HCT116 (cell line): ENCODE results near the gene TMEM135. TPM values are rescaled to one million over a fixed set of nuclear protein-coding genes. Genes with fewer than 3 reads are reported as not detected.

Source experiments
- ATAC-seq: fragments of 200-7000 bp; cut with Tn5 transposase; 2 replicates; pipeline ENCODE4 v1.9.1; 2020; ENCODE audit warnings: mild to moderate bottlenecking, moderate library complexity
- BruUV-seq: library from RNA; stranded (reverse); fragments of 400-500 nt; replicated peaks from 2 replicates; lab custom pipeline; 2021; lab: Mats Ljungman, UMichigan
- CTCF ChIA-PET: fragments of 300-600 bp; sonication (Branson Sonifier 250); formaldehyde crosslinking; loops from one replicate; lab custom pipeline; 2021; ENCODE audit warnings: antibody characterized with exemption; lab: Charles Lee
- POLR2A ChIA-PET: fragments of 300-600, 350-600 bp; sonication (Branson Sonifier 250); formaldehyde crosslinking; loops from one replicate; lab custom pipeline; 2021; ENCODE audit warnings: antibody characterized with exemption; lab: Charles Lee
- RAD21 ChIA-PET, 2 experiments: fragments of 300-600 bp; sonication (Branson Sonifier 250); formaldehyde crosslinking; loops; one replicate each; lab custom pipeline; 2023; ENCODE audit warnings: low total read pairs in 2 of 2; ENCODE audit not compliant: uncharacterized antibody in 2 of 2, unreplicated experiment in 2 of 2, low non-redundant PET in 1 of 2; lab: Charles Lee
- DNase-seq: peaks from one replicate; pipeline ENCODE4 v3.0.0-alpha.2; 2010; ENCODE audit warnings: low read depth, low spot score
- H2AFZ ChIP-seq: fragments of 200-600 bp; shearing (Covaris generic), sonication (generic); 2 replicates; pipeline ENCODE4 v1.6.1; 2017; ENCODE audit warnings: low read depth, mixed run types, mixed read lengths, antibody characterized with exemption, low read length; ENCODE audit not compliant: poor library complexity, severe bottlenecking
- H3K27ac ChIP-seq: 2 replicates; pipeline ENCODE4 v1.5.1; 2012; ENCODE audit warnings: low read depth, low read length
- H3K27me3 ChIP-seq: fragments of 200-600 bp; sonication (generic); 2 replicates; pipeline ENCODE4 v1.6.1; 2016; ENCODE audit warnings: mixed run types, low read length, mixed read lengths; ENCODE audit not compliant: insufficient read depth
- H3K36me3 ChIP-seq, 2 experiments: fragments of 200-500 bp in 1 of 2; fragments of 200-600 bp in 1 of 2; sonication (Bioruptor generic) in 1 of 2; sonication (generic) in 1 of 2; 2 replicates each; pipeline versions ENCODE4 v1.5.1 to v1.6.1; 2014 to 2016; ENCODE audit warnings: low read length in 2 of 2, inconsistent platforms in 1 of 2, mixed read lengths in 1 of 2, mixed run types in 1 of 2; ENCODE audit not compliant: insufficient read depth in 2 of 2, control insufficient read depth in 1 of 2
- H3K4me1 ChIP-seq, 2 experiments: fragments of 200-600 bp in 1 of 2; sonication (generic) in 1 of 2; 2 replicates each; pipeline versions ENCODE4 v1.5.1 to v1.6.1; 2012 to 2017; ENCODE audit warnings: low read length in 2 of 2, inconsistent platforms in 1 of 2, mild to moderate bottlenecking in 1 of 2, mixed read lengths in 1 of 2, mixed run types in 1 of 2, moderate library complexity in 1 of 2; ENCODE audit not compliant: insufficient read depth in 2 of 2, control insufficient read depth in 1 of 2
- H3K4me2 ChIP-seq: fragments of 200-600 bp; sonication (generic); 2 replicates; pipeline ENCODE4 v1.6.1; 2017; ENCODE audit warnings: mixed run types, low read length, mixed read lengths
- H3K4me3 ChIP-seq, 2 experiments: fragments of 200-600 bp in 1 of 2; sonication (generic) in 1 of 2; replicated peaks in 1 of 2; 2 replicates each; pipeline ENCODE4 v1.5.1; 2011 to 2016; ENCODE audit warnings: low read length in 2 of 2, control low read depth in 1 of 2, low read depth in 1 of 2, mild to moderate bottlenecking in 1 of 2, mixed read lengths in 1 of 2, mixed run types in 1 of 2
- H3K79me2 ChIP-seq: fragments of 200-600 bp; sonication (generic); 2 replicates; pipeline ENCODE4 v1.6.1; 2017; ENCODE audit warnings: mild to moderate bottlenecking, mixed run types, low read length, moderate library complexity, mixed read lengths; ENCODE audit not compliant: insufficient read depth
- H3K9ac ChIP-seq: fragments of 200-600 bp; sonication (generic); 2 replicates; pipeline ENCODE4 v1.6.1; 2016; ENCODE audit warnings: low read length, mixed read lengths
- H3K9me2 ChIP-seq: fragments of 200-600 bp; sonication (generic), shearing (Covaris generic); 2 replicates; pipeline ENCODE4 v1.6.1; 2017; ENCODE audit warnings: mixed run types, mild to moderate bottlenecking, moderate library complexity; ENCODE audit not compliant: insufficient read depth
- H3K9me3 ChIP-seq, 2 experiments: fragments of 200-500 bp in 1 of 2; fragments of 200-600 bp in 1 of 2; sonication (Bioruptor generic) in 1 of 2; sonication (generic) in 1 of 2; 2 replicates each; pipeline ENCODE4 v1.6.1; 2014 to 2017; ENCODE audit warnings: low read length in 2 of 2, mixed read lengths in 2 of 2, inconsistent platforms in 1 of 2, low read depth in 1 of 2, mild to moderate bottlenecking in 1 of 2, mixed run types in 1 of 2, moderate library complexity in 1 of 2; ENCODE audit not compliant: control insufficient read depth in 1 of 2, insufficient read depth in 1 of 2
- H4K20me1 ChIP-seq: fragments of 200-600 bp; sonication (generic), shearing (Covaris generic); 2 replicates; pipeline ENCODE4 v1.6.1; 2017; ENCODE audit warnings: mixed run types, mild to moderate bottlenecking, moderate library complexity; ENCODE audit not compliant: insufficient read depth
- CBX3 ChIP-seq: IDR thresholded peaks from 2 replicates; pipeline ENCODE4 v1.6.1; 2012; ENCODE audit warnings: low read depth
- CEBPB ChIP-seq: IDR thresholded peaks from 2 replicates; pipeline ENCODE4 v1.6.1; 2012; ENCODE audit warnings: low read depth
- EGR1 ChIP-seq: IDR thresholded peaks from 2 replicates; pipeline ENCODE4 v1.6.1; 2012; ENCODE audit warnings: low read depth
- ELF1 ChIP-seq: IDR thresholded peaks from 2 replicates; pipeline ENCODE4 v1.6.1; 2012; ENCODE audit warnings: low read depth, borderline replicate concordance
- EZH2 ChIP-seq: fragments of 200-600 bp; sonication (generic); IDR thresholded peaks from 2 replicates; pipeline ENCODE4 v1.6.1; 2017; ENCODE audit warnings: antibody characterized with exemption, mixed run types
- FOSL1 ChIP-seq: IDR thresholded peaks from 2 replicates; pipeline ENCODE4 v1.6.1; 2012; ENCODE audit warnings: low read depth
- JUND ChIP-seq: IDR thresholded peaks from 2 replicates; pipeline ENCODE4 v1.6.1; 2012
- POLR2AphosphoS5 ChIP-seq: IDR thresholded peaks from 2 replicates; pipeline ENCODE4 v1.6.1; 2011; ENCODE audit warnings: mild to moderate bottlenecking, low read depth, low read length, moderate library complexity
- SIN3A ChIP-seq: IDR thresholded peaks from 2 replicates; pipeline ENCODE4 v1.6.1; 2012; ENCODE audit warnings: low read depth
- SP1 ChIP-seq: IDR thresholded peaks from 2 replicates; pipeline ENCODE4 v1.6.1; 2012; ENCODE audit warnings: low read depth
- ZFX ChIP-seq: fragments of 450-650 bp; IDR thresholded peaks from 2 replicates; pipeline ENCODE4 v1.6.1; 2017
- ZNF274 ChIP-seq: fragments of 200-500 bp; sonication (Bioruptor generic); IDR thresholded peaks from 2 replicates; pipeline ENCODE4 v1.6.1; 2014; ENCODE audit warnings: mild to moderate bottlenecking, low read depth, low read length, inconsistent platforms
- intact Hi-C: fragments of 100-400 bp; cut with micrococcal nuclease; formaldehyde crosslinking; loops from 2 replicates; pipeline ENCODE4 v1.10.0; 2022
- total RNA-seq: library from RNA; stranded (reverse); gene quantifications from one replicate; pipeline ENCODE4 v1.2.1, GENCODE V29; 2021; ENCODE audit not compliant: unreplicated experiment
- TF ChIP-seq, protein P1 (sequence below): IDR thresholded peaks from 2 replicates; pipeline ENCODE4 v1.6.1; 2012
- TF ChIP-seq, protein P2 (sequence below), 3 experiments: fragments of 200-600 bp in 1 of 3; sonication (generic) in 1 of 3; IDR thresholded peaks in 2 of 3; conservative IDR thresholded peaks in 1 of 3; 2 replicates each; pipeline ENCODE4 v1.5.1; 2012 to 2017; ENCODE audit warnings: low read depth in 2 of 3, low read length in 2 of 3, antibody characterized with exemption in 1 of 3, borderline replicate concordance in 1 of 3, control low read depth in 1 of 3, mild to moderate bottlenecking in 1 of 3, mixed read lengths in 1 of 3, mixed run types in 1 of 3, moderate library complexity in 1 of 3; ENCODE audit not compliant: insufficient read depth in 1 of 3
- TF ChIP-seq, protein P3 (sequence below): IDR thresholded peaks from 2 replicates; pipeline ENCODE4 v1.6.1; 2012; ENCODE audit warnings: low read depth

The TMEM135 gene
- total RNA-seq, 1 experiment from 2014 or later, result 50.6 TPM

DNA sequence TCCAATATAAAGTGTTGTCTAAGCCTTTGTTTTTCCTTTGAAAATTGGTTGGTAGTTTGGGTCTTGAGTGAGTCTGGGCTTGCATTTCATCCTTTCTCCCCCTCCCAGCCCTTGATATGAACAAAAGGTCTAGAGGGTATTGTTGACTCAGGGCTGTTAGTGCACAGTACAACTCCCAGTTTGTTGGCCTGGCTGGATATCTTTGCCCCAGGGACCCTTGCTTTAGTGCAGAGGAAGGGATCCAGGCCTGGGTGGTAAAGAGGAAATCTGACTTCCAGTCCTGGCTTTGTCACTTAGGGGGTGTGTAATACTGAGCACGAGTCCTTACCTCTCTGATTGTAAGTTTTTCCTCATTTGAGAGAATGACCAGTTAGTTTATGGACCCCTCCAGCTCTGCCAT lies 330.4 kb downstream of the TMEM135 start:
- H3K9me3 ChIP-seq, result no peaks in the 10 kb centered on the region
- no peak overlapping the region for H3K9ac ChIP-seq
- no peaks in the 10 kb centered on the region for H3K79me2 ChIP-seq
- POLR2A ChIA-PET, result no interaction called here
- ATAC-seq (no peak), DNase-seq (no peak)
- H3K9me2 ChIP-seq, result no peaks in the 10 kb centered on the region
- no peak for TF ChIP-seq ZFX
- no peak for TF ChIP-seq ELF1
- no peak overlapping the region for H3K27ac ChIP-seq
- no peak overlapping the region for H3K4me2 ChIP-seq
- no peak overlapping the region for H3K4me3 ChIP-seq
- intact Hi-C loops, result no loop called here
- H3K27me3 ChIP-seq, result no peaks in the 10 kb centered on the region
- H4K20me1 ChIP-seq, result no peaks in the 10 kb centered on the region; the same call in 1 of the 2 replicates
- CTCF ChIA-PET, result interaction anchor here (1.3 kb wide), 1 partner anchor 53 kb away, joined by 4 read pairs; no protein-coding TSS in a partner anchor
- RAD21 ChIA-PET, result no interaction called here
- H2AFZ ChIP-seq, result no peak overlapping the region
- H3K4me1 ChIP-seq, result no peaks in the 10 kb centered on the region
- no peaks in the 10 kb centered on the region for H3K36me3 ChIP-seq
- BruUV-seq, result no TSS peak

- H3K27me3 ChIP-seq, result no peaks in the 10 kb centered on the region
- ChIA-PET POLR2A (no interaction called here), RAD21 (no interaction called here), CTCF (no interaction called here)
- no peak overlapping the region for H3K9ac ChIP-seq
- no peaks in the 10 kb centered on the region for H3K79me2 ChIP-seq
- no peak overlapping the region for H3K4me3 ChIP-seq
- no peaks in the 10 kb centered on the region; the same call in 1 of the 2 replicates for H4K20me1 ChIP-seq
- TF ChIP-seq, protein P1, sequence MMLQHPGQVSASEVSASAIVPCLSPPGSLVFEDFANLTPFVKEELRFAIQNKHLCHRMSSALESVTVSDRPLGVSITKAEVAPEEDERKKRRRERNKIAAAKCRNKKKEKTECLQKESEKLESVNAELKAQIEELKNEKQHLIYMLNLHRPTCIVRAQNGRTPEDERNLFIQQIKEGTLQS, result no peak
- TF ChIP-seq CEBPB, result no peak
- TF ChIP-seq FOSL1, result no peak
- TF ChIP-seq CBX3, result no peak
- no peak for TF ChIP-seq EGR1
- TF ChIP-seq, protein P2, sequence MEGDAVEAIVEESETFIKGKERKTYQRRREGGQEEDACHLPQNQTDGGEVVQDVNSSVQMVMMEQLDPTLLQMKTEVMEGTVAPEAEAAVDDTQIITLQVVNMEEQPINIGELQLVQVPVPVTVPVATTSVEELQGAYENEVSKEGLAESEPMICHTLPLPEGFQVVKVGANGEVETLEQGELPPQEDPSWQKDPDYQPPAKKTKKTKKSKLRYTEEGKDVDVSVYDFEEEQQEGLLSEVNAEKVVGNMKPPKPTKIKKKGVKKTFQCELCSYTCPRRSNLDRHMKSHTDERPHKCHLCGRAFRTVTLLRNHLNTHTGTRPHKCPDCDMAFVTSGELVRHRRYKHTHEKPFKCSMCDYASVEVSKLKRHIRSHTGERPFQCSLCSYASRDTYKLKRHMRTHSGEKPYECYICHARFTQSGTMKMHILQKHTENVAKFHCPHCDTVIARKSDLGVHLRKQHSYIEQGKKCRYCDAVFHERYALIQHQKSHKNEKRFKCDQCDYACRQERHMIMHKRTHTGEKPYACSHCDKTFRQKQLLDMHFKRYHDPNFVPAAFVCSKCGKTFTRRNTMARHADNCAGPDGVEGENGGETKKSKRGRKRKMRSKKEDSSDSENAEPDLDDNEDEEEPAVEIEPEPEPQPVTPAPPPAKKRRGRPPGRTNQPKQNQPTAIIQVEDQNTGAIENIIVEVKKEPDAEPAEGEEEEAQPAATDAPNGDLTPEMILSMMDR (IDR thresholded peaks at IDR 0.05 in 2 of 3, conservative IDR thresholded peaks at IDR 0.05 in 1 of 3; ENCODE audit: borderline replicate concordance in 1 of 3, insufficient read depth in 1 of 3, low read depth in 2 of 3, low read length in 2 of 3), result no peak
- no peak for TF ChIP-seq SP1
- TF ChIP-seq POLR2AphosphoS5, result no peak
- no peak for TF ChIP-seq JUND
- TF ChIP-seq, protein P3, sequence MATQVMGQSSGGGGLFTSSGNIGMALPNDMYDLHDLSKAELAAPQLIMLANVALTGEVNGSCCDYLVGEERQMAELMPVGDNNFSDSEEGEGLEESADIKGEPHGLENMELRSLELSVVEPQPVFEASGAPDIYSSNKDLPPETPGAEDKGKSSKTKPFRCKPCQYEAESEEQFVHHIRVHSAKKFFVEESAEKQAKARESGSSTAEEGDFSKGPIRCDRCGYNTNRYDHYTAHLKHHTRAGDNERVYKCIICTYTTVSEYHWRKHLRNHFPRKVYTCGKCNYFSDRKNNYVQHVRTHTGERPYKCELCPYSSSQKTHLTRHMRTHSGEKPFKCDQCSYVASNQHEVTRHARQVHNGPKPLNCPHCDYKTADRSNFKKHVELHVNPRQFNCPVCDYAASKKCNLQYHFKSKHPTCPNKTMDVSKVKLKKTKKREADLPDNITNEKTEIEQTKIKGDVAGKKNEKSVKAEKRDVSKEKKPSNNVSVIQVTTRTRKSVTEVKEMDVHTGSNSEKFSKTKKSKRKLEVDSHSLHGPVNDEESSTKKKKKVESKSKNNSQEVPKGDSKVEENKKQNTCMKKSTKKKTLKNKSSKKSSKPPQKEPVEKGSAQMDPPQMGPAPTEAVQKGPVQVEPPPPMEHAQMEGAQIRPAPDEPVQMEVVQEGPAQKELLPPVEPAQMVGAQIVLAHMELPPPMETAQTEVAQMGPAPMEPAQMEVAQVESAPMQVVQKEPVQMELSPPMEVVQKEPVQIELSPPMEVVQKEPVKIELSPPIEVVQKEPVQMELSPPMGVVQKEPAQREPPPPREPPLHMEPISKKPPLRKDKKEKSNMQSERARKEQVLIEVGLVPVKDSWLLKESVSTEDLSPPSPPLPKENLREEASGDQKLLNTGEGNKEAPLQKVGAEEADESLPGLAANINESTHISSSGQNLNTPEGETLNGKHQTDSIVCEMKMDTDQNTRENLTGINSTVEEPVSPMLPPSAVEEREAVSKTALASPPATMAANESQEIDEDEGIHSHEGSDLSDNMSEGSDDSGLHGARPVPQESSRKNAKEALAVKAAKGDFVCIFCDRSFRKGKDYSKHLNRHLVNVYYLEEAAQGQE, result no peak
- no peak for TF ChIP-seq ZNF274
- TF ChIP-seq SIN3A, result no peak
- no peak for TF ChIP-seq EZH2
- TF ChIP-seq ZFX, result no peak
- DNase-seq (no peak), ATAC-seq (no peak)
- H3K9me2 ChIP-seq, result no peaks in the 10 kb centered on the region
- no peaks in the 10 kb centered on the region for H3K4me1 ChIP-seq
- no peaks in the 10 kb centered on the region for H3K9me3 ChIP-seq
- H3K4me2 ChIP-seq, result no peak overlapping the region
- no peak overlapping the region for H3K27ac ChIP-seq
- H3K36me3 ChIP-seq, result no peaks in the 10 kb centered on the region
- no peak overlapping the region for H2AFZ ChIP-seq
- intact Hi-C loops, result no loop called here
- no TSS peak for BruUV-seq
Measured at GRCh38 chr11:87368858-87369480, 331.2 kb downstream of the TMEM135 start.
